Activated CD4-positive, alpha-beta memory T cell treated with anti-CD3 and anti-CD28 coated beads, Interleukin-2, amount 10 ng/mL, durations not matched to agents 7 days and 5 days (primary cell): ENCODE results near the gene EGFLAM. TPM values are rescaled to one million over a fixed set of nuclear protein-coding genes. Genes with fewer than 3 reads are reported as not detected.
"Not testable (repeated sequence)": the region's sequence is repeated elsewhere in the genome, so short reads cannot be mapped to it uniquely, and the experiment has no call there.

ENCODE experiments used
- CTCF ChIA-PET: fragments of 350-600 bp; sonication (Branson Sonifier 250); formaldehyde crosslinking; loops from one replicate; lab custom pipeline; 2021; ENCODE audit warnings: antibody characterized with exemption, inconsistent platforms; lab: Charles Lee
- POLR2A ChIA-PET: fragments of 350-600 bp; sonication (Branson Sonifier 250); formaldehyde crosslinking; loops from one replicate; lab custom pipeline; 2021; ENCODE audit warnings: antibody characterized with exemption; lab: Charles Lee
- DNase-seq: peaks from one replicate; pipeline ENCODE4 v3.0.0-alpha.2; 2020
- H3K27ac Mint-ChIP-seq: one replicate; pipeline ENCODE4 v1.8.0; 2021; ENCODE audit warnings: mild to moderate bottlenecking, mixed read lengths
- H3K27me3 Mint-ChIP-seq: one replicate; pipeline ENCODE4 v1.8.0; 2021; ENCODE audit warnings: mixed read lengths
- H3K36me3 Mint-ChIP-seq: one replicate; pipeline ENCODE4 v1.8.0; 2021; ENCODE audit warnings: low read depth, mixed read lengths
- H3K4me1 Mint-ChIP-seq: one replicate; pipeline ENCODE4 v1.8.0; 2021; ENCODE audit warnings: mixed read lengths
- H3K4me3 Mint-ChIP-seq: one replicate; pipeline ENCODE4 v1.8.0; 2021; ENCODE audit warnings: mild to moderate bottlenecking, mixed read lengths
- H3K9me3 Mint-ChIP-seq: one replicate; pipeline ENCODE4 v1.8.0; 2021; ENCODE audit warnings: mixed read lengths
- total RNA-seq, 2 experiments: library from RNA; stranded (reverse); gene quantifications; one replicate each; pipeline ENCODE4 v1.2.3, GENCODE V29; 2021

EGFLAM gene
- total RNA-seq, 2 experiments from 2014 or later, result not detected

- ChIA-PET CTCF (no interaction called here), POLR2A (no interaction called here)
- H3K4me3 Mint-ChIP-seq, result no peak overlapping the region
- peaks cover 2% of the 10 kb centered on the region for H3K27me3 Mint-ChIP-seq
- H3K4me1 Mint-ChIP-seq, result no peaks in the 10 kb centered on the region
- no peak for DNase-seq
- no peaks in the 10 kb centered on the region for H3K36me3 Mint-ChIP-seq
- no peaks in the 10 kb centered on the region for H3K9me3 Mint-ChIP-seq
- H3K27ac Mint-ChIP-seq, result no peak overlapping the region
Measured at GRCh38 chr5:38317868-38318267, 59.5 kb downstream of the EGFLAM start.

DNA sequence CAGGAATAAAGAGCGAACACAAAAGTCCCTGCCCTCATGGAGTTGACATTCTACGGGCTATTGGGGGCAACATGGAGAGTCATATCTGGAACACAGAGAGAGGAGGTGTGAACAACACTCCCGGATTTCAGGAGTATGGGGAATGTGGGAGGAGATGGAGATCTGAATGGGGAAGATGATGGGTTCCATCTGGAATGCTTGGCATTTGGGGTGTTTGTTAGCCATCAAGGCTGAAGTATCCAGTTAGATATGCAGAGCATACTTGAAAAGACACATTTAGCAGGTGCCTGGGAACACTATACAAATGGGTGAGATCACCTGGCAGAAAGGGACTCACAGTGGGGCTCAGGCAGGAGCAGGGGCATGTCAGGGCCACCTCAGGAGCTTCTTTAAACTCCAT, 61.1 kb downstream of the EGFLAM start:
- H3K9me3 Mint-ChIP-seq, result no peaks in the 10 kb centered on the region
- ChIA-PET CTCF (no interaction called here), POLR2A (no interaction called here)
- no peak for DNase-seq
- H3K27me3 Mint-ChIP-seq, result peaks cover 2% of the 10 kb centered on the region
- H3K36me3 Mint-ChIP-seq, result no peaks in the 10 kb centered on the region
- H3K4me1 Mint-ChIP-seq, result no peaks in the 10 kb centered on the region
- no peak overlapping the region for H3K27ac Mint-ChIP-seq
- H3K4me3 Mint-ChIP-seq, result no peak overlapping the region

GRCh38 chr5:38321978-38322377, 63.6 kb downstream of the EGFLAM start:
- POLR2A ChIA-PET, result no interaction called here
- Mint-ChIP-seq H3K9me3 (no peaks in the 10 kb centered on the region), H3K27me3 (peaks cover 2% of the 10 kb centered on the region), H3K36me3 (no peaks in the 10 kb centered on the region), H3K27ac (no peak overlapping the region), H3K4me3 (no peak overlapping the region), H3K4me1 (no peaks in the 10 kb centered on the region)
- CTCF ChIA-PET, result no interaction called here
- DNase-seq, result no peak

DNA sequence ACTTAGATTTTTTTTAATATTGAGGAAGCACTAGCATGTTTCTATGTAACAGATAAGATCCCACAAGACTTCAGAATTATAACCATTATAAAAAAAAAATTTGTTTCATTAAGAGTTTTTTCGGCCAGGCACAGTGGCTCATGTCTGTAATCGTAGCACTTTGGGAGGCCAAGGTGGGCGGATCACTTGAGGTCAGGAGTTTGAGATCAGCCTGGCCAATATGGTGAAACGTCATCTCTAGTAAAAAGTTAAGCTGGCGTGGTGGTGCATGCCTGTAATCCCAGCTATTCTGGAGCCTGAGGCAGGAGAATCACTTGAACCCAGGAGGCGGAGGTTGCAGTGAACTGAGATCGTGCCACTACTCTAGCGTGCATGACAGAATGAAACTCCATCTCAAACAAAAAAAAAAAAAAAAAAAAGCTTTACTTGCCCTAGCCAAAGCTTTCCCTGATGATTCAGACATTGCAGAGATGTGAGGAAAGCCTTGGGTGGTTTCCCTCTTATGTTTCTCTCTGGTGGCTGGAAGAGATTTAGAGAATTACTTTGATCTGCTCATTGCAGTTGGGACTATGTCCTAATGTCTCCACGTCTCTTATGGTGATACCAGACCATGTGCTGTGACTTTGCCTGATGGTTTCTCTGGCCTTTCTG, 65.4 kb downstream of the EGFLAM start:
- Mint-ChIP-seq H3K36me3 (no peaks in the 10 kb centered on the region), H3K27me3 (peaks cover 2% of the 10 kb centered on the region), H3K9me3 (no peaks in the 10 kb centered on the region), H3K4me1 (no peaks in the 10 kb centered on the region), H3K27ac (no peak overlapping the region), H3K4me3 (no peak overlapping the region)
- DNase-seq, result no peak
- ChIA-PET POLR2A (no interaction called here), CTCF (no interaction called here)

DNA sequence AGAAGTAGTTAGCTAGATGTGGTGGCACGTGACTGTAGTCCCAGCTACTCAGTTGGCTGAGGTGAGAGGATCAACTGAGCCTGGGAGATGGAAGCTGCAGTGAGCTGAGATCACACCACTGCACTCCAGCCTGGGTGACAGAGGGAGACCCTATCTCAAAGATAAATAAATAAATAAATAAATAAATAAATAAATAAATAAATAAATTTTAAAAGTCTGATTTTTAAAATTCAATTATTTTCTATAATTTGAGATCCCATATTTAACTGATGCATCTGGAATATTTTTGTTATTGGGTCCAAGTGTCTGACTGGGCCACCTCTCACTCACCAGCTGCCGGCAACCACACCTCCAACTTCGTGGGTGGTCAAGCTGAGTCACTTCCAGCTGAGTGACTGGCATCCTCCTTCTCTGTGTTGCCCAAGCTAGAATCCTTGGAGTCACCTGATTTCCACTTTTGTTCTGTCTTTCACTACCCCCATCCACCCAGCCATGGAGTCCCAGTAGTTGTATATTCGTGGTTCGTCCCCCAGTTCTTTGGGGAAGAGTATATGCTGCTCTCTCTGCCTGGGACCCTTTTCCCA, 70.9 kb downstream of the EGFLAM start:
- H3K4me3 Mint-ChIP-seq, result no peak overlapping the region
- no peaks in the 10 kb centered on the region for H3K27me3 Mint-ChIP-seq
- H3K36me3 Mint-ChIP-seq, result no peaks in the 10 kb centered on the region
- H3K27ac Mint-ChIP-seq, result no peak overlapping the region
- no peaks in the 10 kb centered on the region for H3K4me1 Mint-ChIP-seq
- no peak for DNase-seq
- no peaks in the 10 kb centered on the region for H3K9me3 Mint-ChIP-seq
- CTCF ChIA-PET, result no interaction called here
- POLR2A ChIA-PET, result no interaction called here

DNA sequence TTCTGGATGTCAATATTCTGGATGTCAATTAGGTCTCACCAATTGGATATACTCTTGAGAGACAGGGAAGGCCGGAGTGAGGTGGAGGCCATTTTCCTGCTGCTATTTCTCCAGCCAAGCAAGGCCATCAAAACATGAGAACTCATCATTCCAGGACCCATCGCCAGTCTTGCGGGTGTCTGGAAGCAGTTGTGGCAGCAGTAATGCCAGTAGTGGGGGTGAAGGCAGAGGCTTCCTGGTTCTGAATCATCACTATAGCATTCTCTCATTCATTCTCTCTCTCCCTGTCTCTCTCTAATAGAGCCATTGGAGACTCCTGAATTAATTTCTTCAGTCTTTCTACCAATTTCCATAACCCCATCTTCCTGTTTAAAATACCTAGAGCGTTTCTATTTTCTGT, 71.8 kb downstream of the EGFLAM start:
- Mint-ChIP-seq H3K36me3 (no peaks in the 10 kb centered on the region), H3K27ac (no peak overlapping the region), H3K27me3 (no peaks in the 10 kb centered on the region), H3K4me1 (no peaks in the 10 kb centered on the region), H3K4me3 (no peak overlapping the region), H3K9me3 (no peaks in the 10 kb centered on the region)
- ChIA-PET POLR2A (no interaction called here), CTCF (no interaction called here)
- DNase-seq, result no peak

GRCh38 chr5:38331831-38332230, 73.5 kb downstream of the EGFLAM start:
- Mint-ChIP-seq H3K9me3 (no peaks in the 10 kb centered on the region), H3K4me1 (no peaks in the 10 kb centered on the region), H3K4me3 (no peak overlapping the region), H3K27me3 (no peaks in the 10 kb centered on the region), H3K27ac (no peak overlapping the region), H3K36me3 (no peaks in the 10 kb centered on the region)
- ChIA-PET POLR2A (no interaction called here), CTCF (no interaction called here)
- no peak for DNase-seq

GRCh38 chr5:38333181-38333580, 74.8 kb downstream of the EGFLAM start:
- H3K36me3 Mint-ChIP-seq, CTCF ChIA-PET, POLR2A ChIA-PET, H3K27ac Mint-ChIP-seq, H3K9me3 Mint-ChIP-seq, DNase-seq, H3K4me1 Mint-ChIP-seq, H3K4me3 Mint-ChIP-seq, H3K27me3 Mint-ChIP-seq: not testable (repeated sequence)

GRCh38 chr5:38338455-38338854, 80.1 kb downstream of the EGFLAM start:
- no peaks in the 10 kb centered on the region for H3K36me3 Mint-ChIP-seq
- DNase-seq, result no peak
- no peaks in the 10 kb centered on the region for H3K4me1 Mint-ChIP-seq
- POLR2A ChIA-PET, result no interaction called here
- CTCF ChIA-PET, result no interaction called here
- no peak overlapping the region for H3K27ac Mint-ChIP-seq
- no peak overlapping the region for H3K4me3 Mint-ChIP-seq
- no peaks in the 10 kb centered on the region for H3K9me3 Mint-ChIP-seq
- peaks cover 7% of the 10 kb centered on the region for H3K27me3 Mint-ChIP-seq

- Mint-ChIP-seq H3K36me3 (no peaks in the 10 kb centered on the region), H3K4me3 (no peak overlapping the region)
- DNase-seq, result no peak
Measured at GRCh38 chr5:38339446-38339845, 81.1 kb downstream of the EGFLAM start.

GRCh38 chr5:38341056-38341455, 82.7 kb downstream of the EGFLAM start:
- ChIA-PET CTCF (no interaction called here), POLR2A (interaction anchor here (0.7 kb wide), 1 partner anchor 997 kb away, joined by 4 read pairs; no protein-coding TSS in a partner anchor)
- no peaks in the 10 kb centered on the region for H3K4me1 Mint-ChIP-seq
- peaks cover 7% of the 10 kb centered on the region for H3K27me3 Mint-ChIP-seq
- no peak for DNase-seq
- no peak overlapping the region for H3K27ac Mint-ChIP-seq
- no peaks in the 10 kb centered on the region for H3K9me3 Mint-ChIP-seq
- no peak overlapping the region for H3K4me3 Mint-ChIP-seq
- H3K36me3 Mint-ChIP-seq, result no peaks in the 10 kb centered on the region

More at GRCh38 chr5:38339446-38339845, 81.1 kb downstream of the EGFLAM start:
- Mint-ChIP-seq H3K27ac (no peak overlapping the region), H3K9me3 (no peaks in the 10 kb centered on the region), H3K27me3 (peaks cover 7% of the 10 kb centered on the region), H3K4me1 (no peaks in the 10 kb centered on the region)
- CTCF ChIA-PET, result no interaction called here
- POLR2A ChIA-PET, result no interaction called here

DNA sequence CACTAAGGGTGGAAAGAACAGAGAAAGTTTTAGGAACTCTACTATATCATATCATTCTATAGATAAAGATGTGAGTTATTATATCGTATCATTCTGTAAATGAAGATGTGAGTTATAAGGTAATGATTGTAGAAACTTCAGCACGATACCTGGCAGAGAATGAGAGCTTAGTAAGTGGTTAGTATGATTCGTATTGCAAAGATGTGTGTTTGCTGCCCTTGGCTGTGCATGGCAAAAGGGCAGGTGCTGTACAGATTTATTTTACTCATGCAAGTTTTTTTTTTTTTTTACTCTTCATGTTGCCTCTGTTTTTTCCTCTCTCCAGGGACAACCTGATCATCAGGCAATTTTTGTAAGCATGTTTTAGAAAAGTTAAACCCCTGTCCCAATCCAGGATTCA, 83.3 kb downstream of the EGFLAM start:
- Mint-ChIP-seq H3K27me3 (peaks cover 7% of the 10 kb centered on the region), H3K27ac (no peak overlapping the region), H3K36me3 (no peaks in the 10 kb centered on the region), H3K4me1 (no peaks in the 10 kb centered on the region), H3K4me3 (no peak overlapping the region), H3K9me3 (no peaks in the 10 kb centered on the region)
- CTCF ChIA-PET, result no interaction called here
- no peak for DNase-seq
- POLR2A ChIA-PET, result interaction anchor here (0.7 kb wide), 1 partner anchor 996 kb away, joined by 4 read pairs; no protein-coding TSS in a partner anchor

DNA sequence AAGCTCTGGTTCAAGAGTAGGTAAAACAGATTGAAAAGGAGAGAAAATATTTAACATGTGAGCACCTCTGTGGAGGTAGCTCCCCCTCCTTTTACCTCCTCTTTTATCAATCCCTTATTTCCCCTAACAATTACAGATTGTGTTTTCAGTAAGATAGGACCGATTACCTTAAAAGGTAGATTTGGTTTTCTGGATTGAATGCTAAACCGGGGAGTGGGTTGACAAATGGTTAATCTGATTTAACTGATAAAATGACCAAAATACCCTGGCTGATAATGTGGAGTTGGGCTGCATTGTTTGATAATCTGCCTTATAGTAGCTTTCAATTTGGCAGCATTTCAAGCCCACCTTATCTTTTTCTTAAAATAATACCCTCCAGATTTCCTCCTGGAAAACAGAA, 83.9 kb downstream of the EGFLAM start:
- no peaks in the 10 kb centered on the region for H3K36me3 Mint-ChIP-seq
- peaks cover 7% of the 10 kb centered on the region for H3K27me3 Mint-ChIP-seq
- CTCF ChIA-PET, result no interaction called here
- no peaks in the 10 kb centered on the region for H3K4me1 Mint-ChIP-seq
- H3K9me3 Mint-ChIP-seq, result no peaks in the 10 kb centered on the region
- POLR2A ChIA-PET, result no interaction called here
- no peak overlapping the region for H3K4me3 Mint-ChIP-seq
- no peak for DNase-seq
- H3K27ac Mint-ChIP-seq, result no peak overlapping the region

DNA sequence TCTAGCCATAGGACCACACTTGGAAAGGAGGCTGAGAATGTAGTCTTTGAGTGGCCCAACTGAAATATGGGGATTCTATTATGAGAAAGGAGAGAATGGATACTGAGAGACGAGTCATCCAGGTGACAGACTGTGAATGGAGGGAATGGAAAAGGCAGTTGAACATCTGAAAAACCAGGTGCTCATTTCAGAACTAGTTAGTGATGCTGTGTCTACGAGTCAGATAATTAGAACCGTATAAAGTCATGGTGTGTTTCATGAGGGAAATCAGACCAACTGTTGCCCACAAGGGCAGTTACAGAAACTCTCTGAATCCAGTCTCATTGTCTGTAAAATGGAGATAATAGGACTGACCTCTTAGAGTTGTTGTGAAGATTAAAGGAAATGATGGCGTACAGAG, 86.5 kb downstream of the EGFLAM start:
- Mint-ChIP-seq H3K36me3 (no peaks in the 10 kb centered on the region), H3K27ac (no peak overlapping the region), H3K27me3 (no peaks in the 10 kb centered on the region), H3K4me1 (no peaks in the 10 kb centered on the region), H3K9me3 (no peaks in the 10 kb centered on the region), H3K4me3 (no peak overlapping the region)
- CTCF ChIA-PET, result no interaction called here
- POLR2A ChIA-PET, result no interaction called here
- no peak for DNase-seq
